ENCODE results near the gene TNXB. TPM values are rescaled to one million over a fixed set of nuclear protein-coding genes. Genes with fewer than 3 reads are reported as not detected.

Gene TNXB
- total RNA-seq, 1 experiment from 2014 or later: 11.5 TPM

DNA sequence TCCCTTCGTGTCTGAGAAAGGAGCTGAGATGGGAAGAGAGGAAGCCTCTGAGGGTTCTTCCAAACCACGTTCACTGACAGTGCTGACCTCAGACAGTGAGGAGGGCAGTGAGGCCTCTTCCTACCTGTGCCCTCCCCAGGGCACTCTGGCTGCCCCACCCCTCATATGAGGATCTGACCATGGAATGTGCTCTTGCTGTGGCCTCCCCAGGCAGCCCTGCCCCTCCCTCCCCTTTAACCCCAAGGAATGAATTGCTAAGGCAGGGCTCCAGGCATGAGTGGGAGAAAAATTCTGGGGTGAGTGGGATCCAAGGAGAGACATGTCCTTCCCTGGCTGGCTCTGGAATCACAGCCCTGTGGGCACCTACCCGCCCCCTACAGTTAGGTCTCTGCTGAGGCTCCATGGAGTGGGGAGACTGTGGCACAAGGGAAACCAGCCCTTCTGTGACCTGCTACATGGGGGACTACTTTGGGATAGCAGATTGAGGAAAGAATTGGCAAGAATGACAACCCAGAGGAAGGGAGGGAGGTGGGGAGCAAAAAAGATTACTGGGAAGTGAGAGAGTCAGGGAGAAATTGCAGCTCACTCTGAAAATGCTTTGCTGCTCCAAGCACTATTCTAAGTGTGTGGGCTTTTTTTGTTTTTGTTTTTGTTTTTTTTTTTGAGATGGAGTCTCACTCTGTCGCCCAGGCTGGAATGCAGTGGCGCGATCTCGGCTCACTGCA is 29.4 kb downstream of the TNXB start:
- intact Hi-C loops (cut with micrococcal nuclease; ENCODE audit: unreplicated experiment): no loop called here
- no peak for DNase-seq (ENCODE audit: low spot score)
- TF ChIP-seq EZH2 (IDR thresholded peaks at IDR 0.05; ENCODE audit: borderline replicate concordance, low read depth, low read length, poor library complexity, severe bottlenecking): no peak
- TF ChIP-seq, protein P1, sequence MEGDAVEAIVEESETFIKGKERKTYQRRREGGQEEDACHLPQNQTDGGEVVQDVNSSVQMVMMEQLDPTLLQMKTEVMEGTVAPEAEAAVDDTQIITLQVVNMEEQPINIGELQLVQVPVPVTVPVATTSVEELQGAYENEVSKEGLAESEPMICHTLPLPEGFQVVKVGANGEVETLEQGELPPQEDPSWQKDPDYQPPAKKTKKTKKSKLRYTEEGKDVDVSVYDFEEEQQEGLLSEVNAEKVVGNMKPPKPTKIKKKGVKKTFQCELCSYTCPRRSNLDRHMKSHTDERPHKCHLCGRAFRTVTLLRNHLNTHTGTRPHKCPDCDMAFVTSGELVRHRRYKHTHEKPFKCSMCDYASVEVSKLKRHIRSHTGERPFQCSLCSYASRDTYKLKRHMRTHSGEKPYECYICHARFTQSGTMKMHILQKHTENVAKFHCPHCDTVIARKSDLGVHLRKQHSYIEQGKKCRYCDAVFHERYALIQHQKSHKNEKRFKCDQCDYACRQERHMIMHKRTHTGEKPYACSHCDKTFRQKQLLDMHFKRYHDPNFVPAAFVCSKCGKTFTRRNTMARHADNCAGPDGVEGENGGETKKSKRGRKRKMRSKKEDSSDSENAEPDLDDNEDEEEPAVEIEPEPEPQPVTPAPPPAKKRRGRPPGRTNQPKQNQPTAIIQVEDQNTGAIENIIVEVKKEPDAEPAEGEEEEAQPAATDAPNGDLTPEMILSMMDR (conservative IDR thresholded peaks at IDR 0.05; ENCODE audit: low read depth, low read length): no peak
- Histone ChIP-seq H3K9me3 (ENCODE audit: low read depth, low read length, poor library complexity, severe bottlenecking) (no peaks in the 10 kb centered on the region), H3K36me3 (ENCODE audit: insufficient read depth, low read length, poor library complexity, severe bottlenecking) (no peaks in the 10 kb centered on the region), H3K27me3 (replicated peaks; ENCODE audit: insufficient read depth, low read depth, low read length, poor library complexity) (no peaks in the 10 kb centered on the region), H3K4me1 (ENCODE audit: insufficient read depth, low read length, poor library complexity, severe bottlenecking) (no peaks in the 10 kb centered on the region), H3K4me3 (ENCODE audit: low read depth, low read length, poor library complexity, severe bottlenecking) (no peak overlapping the region), H3K27ac (ENCODE audit: low read depth, low read length, poor library complexity, severe bottlenecking) (no peak overlapping the region)
- ChIA-PET CTCF (no interaction called here), POLR2A (ENCODE audit: low non-redundant PET) (no interaction called here)
- BruUV-seq (replicated peaks): no TSS peak

DNA sequence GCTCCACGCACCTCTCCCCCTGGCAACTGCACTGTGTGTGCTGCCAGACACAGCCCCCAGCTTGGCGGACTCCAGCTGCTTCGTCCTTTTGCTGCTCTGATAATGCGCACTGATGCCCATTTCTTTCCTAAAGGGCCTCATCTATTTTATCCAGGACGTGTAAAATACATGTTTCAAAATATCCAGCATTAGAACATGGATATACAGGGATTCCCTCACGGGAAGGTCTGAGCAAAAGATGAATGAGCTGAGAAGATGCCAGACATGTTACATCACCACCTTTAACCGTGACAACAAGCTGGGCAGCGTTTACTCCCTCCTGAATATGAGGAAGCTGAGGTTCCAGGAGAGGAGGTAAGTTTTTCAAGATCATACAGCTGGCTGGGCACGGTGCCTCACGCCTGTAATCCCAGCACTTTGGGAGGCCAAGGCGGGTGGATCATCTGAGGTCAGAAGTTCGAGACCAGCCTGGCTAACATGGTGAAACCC is 32.8 kb downstream of the TNXB start:
- TF ChIP-seq, protein P1 (conservative IDR thresholded peaks at IDR 0.05; ENCODE audit: low read depth, low read length): no peak
- TF ChIP-seq EZH2 (IDR thresholded peaks at IDR 0.05; ENCODE audit: borderline replicate concordance, low read depth, low read length, poor library complexity, severe bottlenecking): no peak
- H3K4me1 ChIP-seq (ENCODE audit: insufficient read depth, low read length, poor library complexity, severe bottlenecking): no peaks in the 10 kb centered on the region
- no peaks in the 10 kb centered on the region for H3K27me3 ChIP-seq (replicated peaks; ENCODE audit: insufficient read depth, low read depth, low read length, poor library complexity)
- no peak overlapping the region for H3K4me3 ChIP-seq (ENCODE audit: low read depth, low read length, poor library complexity, severe bottlenecking)
- H3K27ac ChIP-seq (ENCODE audit: low read depth, low read length, poor library complexity, severe bottlenecking): no peak overlapping the region
- H3K9me3 ChIP-seq (ENCODE audit: low read depth, low read length, poor library complexity, severe bottlenecking): no peaks in the 10 kb centered on the region
- no TSS peak for BruUV-seq (replicated peaks)
- intact Hi-C loops (cut with micrococcal nuclease; ENCODE audit: unreplicated experiment): no loop called here
- H3K36me3 ChIP-seq (ENCODE audit: insufficient read depth, low read length, poor library complexity, severe bottlenecking): no peaks in the 10 kb centered on the region
- ChIA-PET CTCF (no interaction called here), POLR2A (ENCODE audit: low non-redundant PET) (no interaction called here)
- DNase-seq (ENCODE audit: low spot score): no peak

DNA sequence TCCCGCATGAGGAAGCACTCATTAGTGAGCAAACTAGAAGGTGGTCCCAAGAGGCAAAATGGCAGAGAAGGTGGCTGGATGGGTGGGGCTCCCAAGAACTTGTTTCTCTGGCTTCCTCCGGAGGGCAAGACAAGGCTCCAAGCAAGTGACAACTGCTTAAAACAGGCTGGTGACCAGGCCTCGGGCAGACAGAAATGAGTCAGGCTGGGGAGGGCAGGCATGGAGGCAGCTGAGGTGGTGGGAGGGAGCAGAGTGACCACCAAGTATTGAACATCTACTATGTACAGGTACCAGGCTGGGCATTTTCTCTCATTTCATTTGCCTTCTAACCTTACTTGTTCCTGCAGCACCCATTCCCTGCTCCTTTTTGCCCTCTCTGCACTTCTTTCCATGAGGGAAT is 33.4 kb downstream of the TNXB start:
- DNase-seq (ENCODE audit: low spot score): no peak
- intact Hi-C loops (cut with micrococcal nuclease; ENCODE audit: unreplicated experiment): no loop called here
- Histone ChIP-seq H3K4me3 (ENCODE audit: low read depth, low read length, poor library complexity, severe bottlenecking) (no peak overlapping the region), H3K36me3 (ENCODE audit: insufficient read depth, low read length, poor library complexity, severe bottlenecking) (no peaks in the 10 kb centered on the region), H3K27ac (ENCODE audit: low read depth, low read length, poor library complexity, severe bottlenecking) (no peak overlapping the region), H3K9me3 (ENCODE audit: low read depth, low read length, poor library complexity, severe bottlenecking) (no peaks in the 10 kb centered on the region), H3K4me1 (ENCODE audit: insufficient read depth, low read length, poor library complexity, severe bottlenecking) (no peaks in the 10 kb centered on the region), H3K27me3 (replicated peaks; ENCODE audit: insufficient read depth, low read depth, low read length, poor library complexity) (no peaks in the 10 kb centered on the region)
- no peak for TF ChIP-seq EZH2 (IDR thresholded peaks at IDR 0.05; ENCODE audit: borderline replicate concordance, low read depth, low read length, poor library complexity, severe bottlenecking)
- TF ChIP-seq, protein P1 (conservative IDR thresholded peaks at IDR 0.05; ENCODE audit: low read depth, low read length): no peak
- POLR2A ChIA-PET (ENCODE audit: low non-redundant PET): no interaction called here
- CTCF ChIA-PET: no interaction called here
- BruUV-seq (replicated peaks): no TSS peak
